ENCODE results near the gene ZNF736. TPM values are rescaled to one million over a fixed set of nuclear protein-coding genes. Genes with fewer than 3 reads are reported as not detected.
"Not testable (repeated sequence)": the region's sequence is repeated elsewhere in the genome, so short reads cannot be mapped to it uniquely, and the experiment has no call there.

Gene ZNF736
- 6.9 and 12.2 TPM in 2 replicates for total RNA-seq

DNA sequence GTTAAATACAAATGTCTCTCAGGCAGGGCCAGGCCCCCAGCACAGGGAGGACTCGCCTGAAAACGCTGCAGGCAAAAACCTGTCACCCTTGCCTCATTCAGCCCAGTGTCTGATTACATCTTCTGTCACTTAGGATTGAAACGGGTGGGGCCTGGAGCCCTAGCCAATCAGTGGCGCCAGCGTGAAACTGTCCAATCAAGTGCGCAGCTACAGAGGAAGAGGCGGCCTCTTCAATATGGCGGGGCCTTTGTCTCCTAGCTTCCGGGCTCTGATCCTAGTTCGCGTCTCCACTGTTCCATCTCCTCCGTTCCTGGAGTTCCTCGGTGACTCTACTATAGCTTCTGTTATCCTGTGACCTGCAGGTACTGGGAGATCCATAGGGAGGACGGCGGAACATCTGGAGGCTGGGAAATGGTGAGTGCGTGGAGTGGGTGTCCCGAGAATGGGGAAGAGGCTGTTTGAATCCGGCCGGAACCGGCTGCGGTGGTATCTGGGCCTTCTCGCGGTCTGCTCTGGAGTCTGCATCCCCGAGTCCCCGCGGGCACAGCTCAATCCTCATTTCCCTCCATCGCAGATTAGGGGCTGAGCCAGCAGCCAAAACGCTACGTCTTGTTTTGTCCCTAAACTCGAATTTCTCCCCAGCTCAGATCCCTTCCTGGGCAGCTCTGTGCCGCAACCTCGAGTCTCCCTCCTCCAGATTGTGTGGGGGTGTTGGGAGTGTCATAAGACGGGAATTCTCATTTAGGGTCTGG, at the start of gene ZNF736:
ZNF736 (plus strand) TSS at position 222 of the 752 bp plus-strand sequence; CDS start at position 412, 190 bp downstream.
- peak; percentile 78 for DNase-seq (ENCODE audit: low read depth)
- H3K4me3 ChIP-seq (ENCODE audit: low read depth, low read length): peak within 1 kb of the TSS; percentile 96
- TF ChIP-seq, protein P1, sequence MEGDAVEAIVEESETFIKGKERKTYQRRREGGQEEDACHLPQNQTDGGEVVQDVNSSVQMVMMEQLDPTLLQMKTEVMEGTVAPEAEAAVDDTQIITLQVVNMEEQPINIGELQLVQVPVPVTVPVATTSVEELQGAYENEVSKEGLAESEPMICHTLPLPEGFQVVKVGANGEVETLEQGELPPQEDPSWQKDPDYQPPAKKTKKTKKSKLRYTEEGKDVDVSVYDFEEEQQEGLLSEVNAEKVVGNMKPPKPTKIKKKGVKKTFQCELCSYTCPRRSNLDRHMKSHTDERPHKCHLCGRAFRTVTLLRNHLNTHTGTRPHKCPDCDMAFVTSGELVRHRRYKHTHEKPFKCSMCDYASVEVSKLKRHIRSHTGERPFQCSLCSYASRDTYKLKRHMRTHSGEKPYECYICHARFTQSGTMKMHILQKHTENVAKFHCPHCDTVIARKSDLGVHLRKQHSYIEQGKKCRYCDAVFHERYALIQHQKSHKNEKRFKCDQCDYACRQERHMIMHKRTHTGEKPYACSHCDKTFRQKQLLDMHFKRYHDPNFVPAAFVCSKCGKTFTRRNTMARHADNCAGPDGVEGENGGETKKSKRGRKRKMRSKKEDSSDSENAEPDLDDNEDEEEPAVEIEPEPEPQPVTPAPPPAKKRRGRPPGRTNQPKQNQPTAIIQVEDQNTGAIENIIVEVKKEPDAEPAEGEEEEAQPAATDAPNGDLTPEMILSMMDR (conservative IDR thresholded peaks at IDR 0.05; ENCODE audit: low read depth, low read length): no peak

DNA sequence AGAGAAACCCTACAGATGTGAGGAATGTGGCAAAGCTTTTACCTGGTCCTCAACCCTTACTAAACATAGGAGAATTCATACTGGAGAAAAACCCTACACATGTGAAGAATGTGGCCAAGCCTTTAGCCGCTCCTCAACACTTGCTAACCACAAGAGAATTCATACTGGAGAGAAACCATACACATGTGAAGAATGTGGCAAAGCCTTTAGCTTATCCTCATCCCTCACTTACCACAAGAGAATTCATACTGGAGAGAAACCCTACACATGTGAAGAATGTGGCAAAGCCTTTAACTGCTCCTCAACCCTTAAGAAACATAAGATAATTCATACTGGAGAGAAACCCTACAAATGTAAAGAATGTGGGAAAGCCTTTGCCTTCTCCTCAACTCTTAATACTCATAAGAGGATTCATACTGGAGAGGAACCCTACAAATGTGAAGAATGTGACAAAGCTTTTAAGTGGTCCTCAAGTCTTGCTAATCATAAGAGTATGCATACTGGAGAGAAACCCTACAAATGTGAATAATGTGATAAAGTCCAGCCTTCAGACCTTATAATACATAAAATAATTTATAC, 47.3 kb upstream of the ZNF736 start:
- DNase-seq (ENCODE audit: low read depth): no peak
- TF ChIP-seq, protein P1 (conservative IDR thresholded peaks at IDR 0.05; ENCODE audit: low read depth, low read length): no peak
- H3K4me3 ChIP-seq (ENCODE audit: low read depth, low read length): no peak overlapping the region

DNA sequence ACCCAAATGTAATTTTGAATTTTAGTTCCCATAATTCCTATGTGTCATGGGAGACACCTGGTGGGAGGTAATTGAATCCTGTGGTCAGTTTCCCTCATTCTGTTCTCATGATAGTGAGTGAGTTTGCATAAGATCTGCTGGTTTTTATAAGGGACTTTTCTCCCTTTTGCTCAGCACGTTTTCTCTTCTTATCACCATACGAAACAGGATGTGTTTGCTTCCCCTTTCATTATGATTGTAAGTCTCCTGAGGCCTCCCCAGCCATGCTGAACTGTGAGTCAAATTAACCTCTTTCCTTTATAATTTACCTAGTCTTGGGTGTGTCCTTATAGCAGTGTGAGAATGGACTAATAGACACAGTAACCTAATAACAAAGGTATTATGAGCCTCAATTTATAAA, 36.1 kb upstream of the ZNF736 start:
- no peak overlapping the region for H3K4me3 ChIP-seq (ENCODE audit: low read depth, low read length)
- no peak for DNase-seq (ENCODE audit: low read depth)
- TF ChIP-seq, protein P1 (conservative IDR thresholded peaks at IDR 0.05; ENCODE audit: low read depth, low read length): no peak

DNA sequence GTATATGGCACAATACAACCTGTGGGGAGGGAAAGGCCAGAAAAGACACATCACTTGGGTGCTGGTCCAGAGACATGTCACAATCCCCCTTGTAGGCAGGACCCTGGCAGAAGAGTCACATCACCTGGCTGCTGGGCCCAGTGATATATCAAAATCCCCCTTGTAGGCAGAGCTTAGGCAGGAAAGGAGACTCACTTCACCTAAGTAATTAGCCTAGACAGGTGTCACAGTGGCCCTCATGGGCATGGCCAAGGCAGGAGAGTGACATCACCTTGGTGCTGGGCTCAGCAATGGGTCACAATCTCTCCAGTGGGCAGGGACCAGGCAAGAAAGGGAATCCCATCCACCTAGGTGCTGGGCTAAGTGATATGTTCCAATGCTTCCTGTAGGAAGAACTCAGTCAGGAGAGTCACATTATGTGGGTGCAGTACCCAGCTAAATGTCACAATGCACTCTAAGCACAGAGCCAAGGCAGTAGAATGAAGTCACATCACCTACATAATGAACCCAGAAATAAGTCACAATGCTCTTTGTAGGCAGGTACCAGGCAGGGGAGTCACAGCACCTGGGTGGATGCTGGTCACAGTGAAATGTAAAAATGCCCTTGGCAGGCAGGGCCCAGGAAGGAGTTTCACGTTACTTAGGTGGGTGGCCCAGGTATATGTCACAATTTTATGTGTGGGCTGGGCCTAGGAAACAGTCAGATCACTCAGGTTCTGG, 18.9 kb upstream of the ZNF736 start:
- TF ChIP-seq, protein P1 (conservative IDR thresholded peaks at IDR 0.05; ENCODE audit: low read depth, low read length): no peak
- no peak for DNase-seq (ENCODE audit: low read depth)
- no peak overlapping the region for H3K4me3 ChIP-seq (ENCODE audit: low read depth, low read length)

DNA sequence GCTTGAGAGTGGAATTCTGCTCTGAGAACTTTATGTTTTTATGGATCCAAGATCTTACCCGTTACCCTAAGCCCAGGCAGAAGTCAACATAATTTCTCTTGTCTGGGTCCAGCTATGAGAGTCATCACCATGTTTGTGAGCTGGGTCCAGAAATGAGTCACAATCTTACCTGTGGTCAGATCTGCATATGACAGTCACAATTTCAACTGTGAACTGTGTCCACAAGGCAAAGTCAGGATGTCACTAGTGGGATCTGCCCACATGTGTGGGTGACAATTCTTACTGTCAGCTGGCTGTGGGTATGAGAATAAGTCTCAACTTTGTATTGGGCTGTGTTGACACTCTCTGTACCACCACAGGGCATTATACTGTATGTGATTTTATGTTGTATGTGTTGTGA, 16.3 kb upstream of the ZNF736 start:
- DNase-seq (ENCODE audit: low read depth); H3K4me3 ChIP-seq (ENCODE audit: low read depth, low read length): not testable (repeated sequence)

DNA sequence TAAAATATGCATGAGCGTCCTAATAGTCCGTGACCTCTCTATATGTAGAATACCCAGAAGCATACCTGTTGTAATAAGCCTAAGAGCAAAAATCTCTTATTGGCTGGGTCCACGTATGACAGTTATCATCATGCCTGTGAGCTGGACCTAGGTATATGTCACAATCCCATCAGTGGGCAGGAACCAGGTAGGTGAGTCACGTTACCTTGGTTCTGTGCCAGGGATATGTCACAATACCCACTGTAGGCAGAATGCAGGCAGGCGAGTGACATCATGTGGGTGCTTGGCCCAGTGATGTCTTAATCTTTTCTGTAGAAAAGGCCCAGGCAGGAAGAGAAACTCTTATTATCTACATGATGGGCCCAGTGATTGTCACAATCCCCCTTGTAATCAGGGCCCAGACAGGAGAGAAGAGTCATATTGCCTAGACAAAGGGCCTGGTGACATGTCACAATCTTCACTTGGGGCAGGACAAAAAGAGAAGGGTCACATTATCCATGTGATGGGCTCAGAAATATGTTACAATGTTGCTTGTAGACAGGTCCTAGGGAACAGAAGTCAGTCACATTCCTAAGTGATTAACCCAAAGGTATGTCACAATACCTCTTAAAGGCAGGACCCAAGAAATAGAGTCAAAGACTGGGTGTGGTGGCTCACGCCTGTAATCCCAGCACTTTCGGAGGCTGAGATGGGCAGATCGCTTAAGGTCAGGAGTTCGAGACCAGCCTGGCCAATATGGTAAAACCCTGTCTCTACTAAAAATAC, 12.9 kb upstream of the ZNF736 start:
- DNase-seq (ENCODE audit: low read depth): no peak
- no peak overlapping the region for H3K4me3 ChIP-seq (ENCODE audit: low read depth, low read length)
- TF ChIP-seq, protein P1 (conservative IDR thresholded peaks at IDR 0.05; ENCODE audit: low read depth, low read length): no peak
